Ovary (tissue), 9 donors: ENCODE measurements around the gene LRP11. TPM values are rescaled to one million over a fixed set of nuclear protein-coding genes. Genes with fewer than 3 reads are reported as not detected.
"Not testable (repeated sequence)": the region's sequence is repeated elsewhere in the genome, so short reads cannot be mapped to it uniquely, and the experiment has no call there.

Experiments used
- DNase-seq, 5 donors: peaks; one replicate each; pipeline ENCODE4 v3.0.0-alpha.2; 2019 to 2020
- H3K27ac ChIP-seq, 2 donors: fragments of 200-600 bp; one replicate each; pipeline versions ENCODE4 v1.5.1 to v1.8.0; 2019 to 2022
- H3K27me3 ChIP-seq: fragments of 200-600 bp; one replicate; pipeline ENCODE4 v1.8.0; 2022
- H3K36me3 ChIP-seq: fragments of 200-600 bp; sonication (generic); one replicate; pipeline ENCODE4 v1.5.1; 2019
- H3K4me1 ChIP-seq: one replicate; pipeline ENCODE4 v1.8.1; 2013; ENCODE audit warnings: mild to moderate bottlenecking, moderate library complexity; ENCODE audit not compliant: insufficient read depth
- H3K4me3 ChIP-seq: fragments of 200-600 bp; sonication (generic); one replicate; pipeline ENCODE4 v1.5.1; 2017
- H3K9me3 ChIP-seq, 2 donors: fragments of 200-600 bp in 1 of 2; sonication (generic) in 1 of 2; one replicate each; pipeline versions ENCODE4 v1.5.1 to v1.8.1; 2013 to 2019; ENCODE audit warnings: mild to moderate bottlenecking in 1 of 2, moderate library complexity in 1 of 2
- CTCF ChIP-seq, 3 donors: fragments of 450-650 bp in 2 of 3; fragments of 200-600 bp in 1 of 3; IDR thresholded peaks; one replicate each; pipeline versions ENCODE4 v1.5.1 to v1.8.0; 2016 to 2022; ENCODE audit warnings: antibody characterized with exemption in 3 of 3, mild to moderate bottlenecking in 1 of 3
- EP300 ChIP-seq: sonication (generic); formaldehyde crosslinking; IDR thresholded peaks from one replicate; pipeline ENCODE4 v1.6.1; 2017; ENCODE audit warnings: antibody characterized with exemption
- POLR2A ChIP-seq: fragments of 450-650 bp; IDR thresholded peaks from one replicate; pipeline ENCODE4 v1.6.1; 2017; ENCODE audit warnings: antibody characterized with exemption, mild to moderate bottlenecking, moderate library complexity
- WGBS, 3 donors: extraction: QIAGEN DNeasy Blood & Tissue Kit in 1 of 3; methylation state at CpG; one replicate each; pipeline versions ENCODE4 v1.1.5 to v1.1.7; 2013 to 2017; 5-methylcytosine and 5-hydroxymethylcytosine counted together
- intact Hi-C, 4 donors: fragments of 100-400 bp; cut with DNase I; formaldehyde crosslinking; loops; one replicate each; pipeline versions ENCODE4 v1.11.0 to v1.15.1; 2022 to 2023
- polyA plus RNA-seq, 2 donors: library from polyadenylated mRNA; stranded (reverse); fragments of 200-250 nt in 1 of 2; fragments of 350-450 nt in 1 of 2; fragmentation: Illumina TruSeq in 1 of 2; extraction: RNeasy Lipid Tissue Mini Kit (QIAGEN cat#74804) in 1 of 2; gene quantifications; one replicate each; pipeline ENCODE4 v1.2.3, GENCODE V29; 2013 to 2014
- total RNA-seq, 7 donors: library from RNA; depleted of rRNA in 2 of 7; stranded (reverse); fragments of >200 nt in 2 of 7; fragmentation: NEBNext Ultra II Directional in 3 of 7; extraction: Animal tissue kit (Norgen Biotek cat#: 25700) in 3 of 7; gene quantifications; one replicate each; pipeline versions ENCODE4 v1.1.0 to v1.2.4, GENCODE V29; 2016 to 2023
- donor health status: DM: no; HTN: no; CAD: no; lungs with moderate emphysema.
- donor health status: DM: no; HTN: no; CAD: no.
- donor health status: Bipolar disorder and iron deficiency.
- donor health status: DM: yes; HTN: yes; CAD: no.
- donor health status: DM: no; HTN: no; CAD: no.
- donor health status: DM: yes; HTN: yes; CAD: no.

LRP11 gene
- total and polyA plus RNA-seq, 9 donors = 21.8 to 48.2 (median 37.5) TPM

GRCh38 chr6:149845549-149845948, 18.6 kb downstream of the LRP11 start:
- H3K4me1 ChIP-seq = no peaks in the 10 kb centered on the region
- intact Hi-C loops = no loop called here
- WGBS, 3 donors = 58 to 86% (median 78%) methylated on average over 2 to 3 of the region's 3 CpGs
- no peaks in the 10 kb centered on the region for H3K27me3 ChIP-seq
- TF ChIP-seq POLR2A = no peak
- no peak for TF ChIP-seq EP300
- no peak for TF ChIP-seq CTCF (IDR thresholded peaks at IDR 0.05)
- H3K9me3 ChIP-seq = no peaks in the 10 kb centered on the region
- H3K27ac ChIP-seq = no peak overlapping the region
- DNase-seq = no peak
- H3K36me3 ChIP-seq = no peaks in the 10 kb centered on the region
- H3K4me3 ChIP-seq = no peak overlapping the region

GRCh38 chr6:149844480-149844879, 19.7 kb downstream of the LRP11 start:
- Histone ChIP-seq H3K4me1 (no peaks in the 10 kb centered on the region), H3K27ac (no peak overlapping the region), H3K9me3 (no peaks in the 10 kb centered on the region), H3K36me3 (no peaks in the 10 kb centered on the region), H3K27me3 (no peaks in the 10 kb centered on the region), H3K4me3 (no peak overlapping the region)
- intact Hi-C loops = no loop called here
- WGBS, 3 donors = 94 to 99% (median 96%) methylated on average over 2 of the region's 2 CpGs
- TF ChIP-seq EP300 (no peak), CTCF (IDR thresholded peaks at IDR 0.05) (no peak), POLR2A (no peak)
- DNase-seq = no peak

GRCh38 chr6:149844036-149844435, 20.1 kb downstream of the LRP11 start:
- H3K9me3 ChIP-seq, intact Hi-C loops, H3K36me3 ChIP-seq, H3K27me3 ChIP-seq, H3K27ac ChIP-seq, H3K4me1 ChIP-seq, DNase-seq, H3K4me3 ChIP-seq: not testable (repeated sequence)
- WGBS, 3 donors = 77 to 86% (median 79%) methylated on average over 4 of the region's 4 CpGs

- TF ChIP-seq EP300 = no peak
- no peak for TF ChIP-seq CTCF (IDR thresholded peaks at IDR 0.05)
- TF ChIP-seq POLR2A = no peak
- H3K27me3 ChIP-seq = no peaks in the 10 kb centered on the region
- WGBS, 3 donors = 81 to 84% (median 81%) methylated on average over 10 of the region's 10 CpGs
- H3K27ac ChIP-seq = no peak overlapping the region
- intact Hi-C loops = no loop called here
- no peaks in the 10 kb centered on the region for H3K36me3 ChIP-seq
- no peak for DNase-seq
- no peaks in the 10 kb centered on the region for H3K9me3 ChIP-seq
- no peak overlapping the region for H3K4me3 ChIP-seq
- H3K4me1 ChIP-seq = no peaks in the 10 kb centered on the region
These were observed 21.0 kb downstream of the LRP11 start for GRCh38 chr6:149843051-149843633.

- no peaks in the 10 kb centered on the region for H3K4me1 ChIP-seq
- H3K4me3 ChIP-seq = no peak overlapping the region
- H3K36me3 ChIP-seq = no peaks in the 10 kb centered on the region
- 88 to 93% (median 89%) methylated on average over 7 of the region's 7 CpGs for WGBS, 3 donors
- no peak for TF ChIP-seq POLR2A
- TF ChIP-seq EP300 = no peak
- no peak for TF ChIP-seq CTCF (IDR thresholded peaks at IDR 0.05)
- no peaks in the 10 kb centered on the region for H3K27me3 ChIP-seq
- DNase-seq = no peak
- H3K27ac ChIP-seq = no peak overlapping the region
- H3K9me3 ChIP-seq = no peaks in the 10 kb centered on the region
- intact Hi-C loops = no loop called here
These were observed 21.8 kb downstream of the LRP11 start for GRCh38 chr6:149842331-149842730.
